ENCODE data around the gene WHAMM.

DNA sequence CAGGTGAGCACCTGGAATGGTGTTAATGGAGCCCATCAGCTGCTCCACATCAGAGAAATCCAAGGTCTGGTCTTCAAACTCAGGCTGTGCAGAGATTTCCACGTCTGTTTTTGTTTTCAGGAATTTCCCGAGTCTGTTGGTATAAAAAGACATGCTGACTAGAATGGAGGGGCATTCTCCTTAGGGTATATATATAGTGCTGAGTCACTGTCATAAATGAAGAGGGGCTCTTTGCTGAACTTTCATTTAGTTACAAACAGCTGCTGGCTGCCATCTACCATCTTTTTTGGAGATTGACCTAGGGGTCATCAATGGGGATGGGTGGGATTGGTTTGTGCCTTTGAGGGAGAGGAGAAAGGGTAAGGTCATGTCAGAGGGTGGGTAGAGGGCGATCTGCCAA is 30.7 kb upstream of the WHAMM start:
- TF ChIP-seq EZH2 (IDR thresholded peaks at IDR 0.05; ENCODE audit: insufficient read depth, poor library complexity, severe bottlenecking) (no peak), EZH2phosphoT487 (IDR thresholded peaks at IDR 0.05; ENCODE audit: insufficient read depth, low read depth) (no peak)
